GM19239 (cell line): ENCODE data around the gene MT1G.
"Not testable (repeated sequence)": the region's sequence is repeated elsewhere in the genome, so short reads cannot be mapped to it uniquely, and the experiment has no call there.

Experiments
- DNase-seq: peaks from one replicate; pipeline ENCODE4 v3.0.0; 2011; ENCODE audit warnings: low spot score; ENCODE audit not compliant: insufficient read length
- FAIRE-seq: peaks from 2 replicates; lab custom pipeline; 2011; peaks lifted over from hg19 to GRCh38; lab: Jason Lieb, UNC

The MT1G gene

GRCh38 chr16:56623637-56624036 lies 44.2 kb downstream of the MT1G start:
- FAIRE-seq (no peak), DNase-seq (no peak)

- FAIRE-seq: not testable (repeated sequence)
These were observed 44.7 kb downstream of the MT1G start for GRCh38 chr16:56623184-56623583.

DNA sequence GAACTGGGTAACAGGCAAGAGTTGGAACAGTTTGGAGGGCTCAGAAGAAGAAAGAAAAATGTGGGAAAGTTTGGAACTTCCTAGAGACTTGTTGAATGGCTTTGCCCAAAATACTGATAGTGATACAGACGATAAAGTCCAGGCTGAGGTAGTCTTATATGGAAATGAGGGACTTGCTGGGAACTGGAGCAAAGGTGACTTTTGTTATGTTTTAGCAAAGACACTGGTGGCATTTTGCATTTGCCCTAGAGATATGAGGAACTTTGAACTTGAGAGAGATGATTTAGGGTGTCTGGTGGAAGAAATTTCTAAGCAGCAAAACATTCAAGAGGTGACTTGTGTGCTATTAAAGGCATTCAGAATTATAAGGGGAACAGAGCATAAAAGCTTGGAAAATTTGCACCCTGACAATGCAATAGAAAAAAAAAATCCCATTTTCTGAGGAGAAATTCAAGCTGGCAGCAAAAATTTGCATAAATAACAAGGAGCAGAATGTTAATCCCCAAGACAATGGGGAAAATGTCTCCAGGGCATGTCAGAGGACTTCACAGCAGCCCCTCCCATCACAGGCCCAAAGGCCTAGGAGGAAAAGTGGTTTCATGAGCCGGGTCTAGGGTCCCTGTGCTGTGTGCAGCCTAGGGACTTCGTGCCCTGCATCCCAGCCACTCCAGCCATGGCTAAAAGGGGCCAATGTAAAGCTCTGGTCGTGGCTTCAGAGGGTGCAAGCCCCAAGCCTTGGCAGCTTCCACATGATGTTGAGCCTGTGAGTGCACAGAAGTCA lies 46.0 kb downstream of the MT1G start:
- not testable (repeated sequence) for DNase-seq, FAIRE-seq

More at GRCh38 chr16:56623184-56623583, 44.7 kb downstream of the MT1G start:
- not testable (repeated sequence) for DNase-seq

DNA sequence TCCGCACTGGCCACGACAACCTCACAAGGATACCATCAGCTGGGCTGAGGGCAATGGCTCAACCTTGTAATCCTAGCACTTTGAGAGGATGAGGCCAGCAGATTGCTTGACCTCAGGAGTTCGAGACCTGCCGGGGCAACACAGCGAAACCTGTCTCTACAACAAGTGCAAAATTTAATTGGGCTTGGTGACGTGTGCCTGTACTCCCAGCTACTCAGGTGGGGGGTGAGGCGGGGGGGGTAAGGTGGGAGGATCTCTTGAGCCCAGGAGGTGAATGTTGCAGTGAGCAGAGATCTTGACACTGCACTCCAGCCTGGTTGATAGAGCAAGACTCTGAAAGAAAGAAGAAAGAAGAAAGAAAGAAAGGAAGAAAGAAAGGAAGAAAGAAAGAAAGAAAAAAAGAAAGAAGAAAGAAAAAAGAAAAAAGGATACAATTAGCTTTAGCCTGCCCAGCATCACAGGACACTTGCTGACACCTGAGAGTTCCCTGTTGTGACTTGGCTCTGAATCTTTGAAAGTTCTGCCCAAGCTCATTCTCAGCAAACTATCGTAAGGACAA lies 47.4 kb downstream of the MT1G start:
- FAIRE-seq: no peak

DNA sequence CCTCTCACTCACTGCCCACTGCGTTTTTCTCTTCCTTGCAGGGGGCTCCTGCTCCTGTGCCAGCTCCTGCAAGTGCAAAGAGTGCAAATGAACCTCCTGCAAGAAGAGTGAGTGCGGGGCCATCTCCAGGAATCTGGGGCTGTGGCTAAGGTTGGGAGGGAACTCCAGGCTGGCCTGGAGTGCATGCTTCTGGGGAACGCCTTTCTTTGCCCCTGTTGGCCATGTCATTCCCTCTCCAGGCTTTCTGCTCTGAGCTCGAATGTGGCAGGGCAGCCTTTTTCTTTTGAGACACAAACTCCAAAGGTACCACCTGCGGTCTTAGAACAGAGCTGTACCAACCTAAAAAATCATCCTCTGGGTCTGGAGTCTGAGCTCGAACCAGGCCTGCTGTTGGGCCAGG lies 49.7 kb downstream of the MT1G start:
- FAIRE-seq (no peak), DNase-seq (no peak)

More for the DNA sequence above, 47.4 kb downstream of the MT1G start:
- no peak for DNase-seq

DNA sequence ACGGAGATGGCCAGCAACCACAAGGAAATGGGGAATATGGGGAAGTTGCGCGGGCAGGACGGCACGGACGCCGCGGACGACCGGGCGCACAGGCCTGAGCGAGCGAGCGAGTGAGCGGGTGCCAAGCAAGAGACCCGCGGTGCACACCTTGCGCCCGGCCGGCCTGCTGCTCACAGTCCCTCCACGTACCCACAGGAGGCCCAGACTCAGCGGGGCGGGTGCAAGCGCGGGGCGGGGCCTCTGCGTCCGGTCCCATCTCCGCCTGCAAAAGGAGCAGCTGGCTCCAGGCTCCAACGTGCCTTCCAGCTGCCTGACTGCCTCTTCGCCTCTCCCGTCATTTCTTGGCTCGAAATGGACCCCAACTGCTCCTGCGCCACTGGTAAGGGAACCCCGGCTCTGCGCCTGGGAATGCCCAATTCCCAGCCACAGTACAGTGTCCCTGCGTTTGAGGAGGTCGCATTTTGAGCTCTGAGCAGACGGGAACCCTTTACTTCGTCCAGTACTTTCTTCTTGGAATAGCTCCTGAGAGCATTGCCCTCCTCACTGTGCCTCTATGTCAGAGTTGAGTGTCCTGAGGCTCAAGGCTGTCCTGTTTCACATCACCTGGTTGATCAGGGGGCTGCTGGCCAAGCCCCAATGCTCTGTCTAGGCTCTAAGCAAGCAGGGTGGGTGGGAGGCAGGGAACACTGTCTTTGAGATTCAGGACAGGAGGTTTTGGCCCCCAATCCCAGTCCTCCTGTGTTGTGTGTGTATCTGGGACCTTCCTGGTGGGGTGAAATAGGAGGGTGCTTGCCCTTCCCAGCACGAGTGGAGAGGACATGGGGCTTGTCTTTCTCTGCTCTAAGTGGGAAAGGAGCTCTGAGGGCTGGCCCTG lies 50.4 kb downstream of the MT1G start:
- DNase-seq: no peak
- no peak for FAIRE-seq
